Renal cortical epithelial cell (primary cell): ENCODE results near the gene MUC13. TPM values are rescaled to one million over a fixed set of nuclear protein-coding genes. Genes with fewer than 3 reads are reported as not detected.

Experiments
- DNase-seq: peaks from one replicate; pipeline ENCODE4 v3.0.0-alpha.2; 2011; ENCODE audit warnings: low read depth
- total RNA-seq: library from RNA; depleted of rRNA; stranded (reverse); fragments of >200 nt; gene quantifications from 2 replicates; pipeline ENCODE4 v1.2.3, GENCODE V29; 2014

The MUC13 gene
- total RNA-seq, 1 donor from 2014 or later = not detected

DNA sequence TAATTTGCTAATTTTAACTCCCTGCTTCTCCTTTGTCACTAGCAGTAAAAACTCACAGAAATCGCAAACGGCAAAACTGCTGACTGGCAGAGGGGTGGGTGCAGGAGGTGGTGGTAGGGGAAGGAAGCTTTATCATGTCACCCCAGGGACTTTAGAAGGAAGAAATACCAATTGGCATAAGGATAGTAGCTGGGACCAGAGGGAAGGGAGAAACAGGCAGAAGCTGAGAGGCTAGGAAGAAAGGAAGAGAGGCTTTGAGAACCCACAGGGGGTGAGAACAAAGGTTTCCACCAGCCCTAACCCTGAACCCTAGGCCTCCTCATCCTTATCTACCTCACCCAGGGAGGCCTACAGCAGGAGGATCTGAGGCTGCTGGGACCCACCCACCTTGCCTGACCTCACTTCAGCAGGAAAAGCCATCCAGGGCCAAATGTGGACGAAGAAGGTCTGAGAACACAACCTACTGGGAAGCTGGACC lies 58.1 kb downstream of the MUC13 start:
- DNase-seq = no peak

DNA sequence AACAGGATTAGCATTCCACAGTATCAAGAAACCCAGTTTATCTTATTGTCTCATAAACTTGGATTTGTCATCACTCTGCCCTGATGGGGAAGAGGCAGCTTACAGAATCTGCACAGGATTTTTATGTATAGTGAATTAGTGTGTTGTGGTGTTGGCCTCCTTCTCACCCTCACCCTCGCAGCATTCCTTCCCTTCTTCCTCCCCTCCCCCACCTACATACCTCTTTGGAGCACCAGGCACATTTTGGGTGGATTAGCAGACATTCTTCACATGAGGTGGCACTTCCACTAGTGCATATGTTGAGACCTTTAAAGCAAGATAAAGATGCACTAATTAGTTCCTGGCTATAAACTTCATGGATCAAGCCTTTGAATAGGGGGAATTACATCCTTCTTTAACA lies 61.3 kb downstream of the MUC13 start:
- no peak for DNase-seq

GRCh38 chr3:124867511-124867910 lies 67.0 kb downstream of the MUC13 start:
- no peak for DNase-seq

- DNase-seq = no peak
Measured at GRCh38 chr3:124862006-124862405, 72.5 kb downstream of the MUC13 start.

DNA sequence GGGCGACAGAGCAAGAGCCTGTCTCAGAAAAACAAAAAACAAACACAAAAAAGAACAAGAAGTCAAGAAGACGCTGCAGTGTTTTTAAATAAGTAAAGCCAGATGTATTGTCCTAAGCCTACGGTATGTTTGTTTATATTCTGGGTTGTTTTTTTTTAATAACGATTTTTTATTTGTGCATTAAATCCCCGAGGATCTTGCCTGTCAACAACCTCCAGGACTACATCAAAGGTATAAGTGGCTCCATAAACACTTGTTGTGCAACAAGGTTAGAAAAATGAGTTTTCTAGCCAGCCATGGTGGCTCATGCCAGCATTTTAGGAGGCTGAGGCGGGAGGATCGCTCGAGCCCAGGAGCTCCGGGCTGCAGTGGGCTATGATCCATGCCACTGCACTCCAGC lies 73.5 kb downstream of the MUC13 start:
- DNase-seq = no peak

DNA sequence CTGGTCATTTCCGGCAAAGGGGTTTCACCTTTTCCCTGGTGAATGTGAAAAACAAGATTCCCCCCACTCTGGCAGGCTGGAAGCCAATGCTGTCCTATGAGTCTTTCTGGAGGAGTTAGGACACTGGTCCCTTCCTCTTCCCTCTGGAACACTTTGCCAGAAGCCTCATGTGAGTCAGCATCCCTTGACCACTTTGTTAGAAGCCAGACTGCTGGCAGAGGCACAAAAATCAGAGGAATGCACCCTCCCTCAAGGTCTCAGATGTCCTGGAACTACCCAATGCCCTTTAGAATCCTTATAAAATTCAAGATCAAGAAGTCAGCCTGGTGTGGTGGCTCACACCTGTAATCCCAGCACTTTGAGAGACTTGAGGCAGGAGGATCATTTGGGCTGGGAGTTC lies 74.0 kb downstream of the MUC13 start:
- DNase-seq = peak; percentile 97

DNA sequence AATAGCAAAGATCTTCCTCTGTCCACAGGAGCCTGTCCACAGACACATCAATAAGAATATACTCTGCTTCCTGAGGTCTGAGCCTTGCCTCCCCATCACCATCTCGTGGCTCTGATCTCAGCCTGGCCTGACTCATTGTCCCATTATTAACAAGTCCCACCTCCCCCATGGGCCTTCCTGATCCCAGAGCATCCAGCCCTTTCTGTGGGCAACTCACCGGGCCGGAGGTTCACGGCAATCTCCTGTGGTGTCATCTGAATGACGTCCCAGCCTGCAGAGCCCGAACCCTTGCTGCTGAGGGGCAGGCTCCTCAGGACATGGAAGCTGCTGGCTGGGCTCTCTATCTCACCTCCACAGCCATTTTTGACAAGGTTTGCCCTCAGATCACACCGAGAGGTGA lies 75.5 kb downstream of the MUC13 start:
- DNase-seq = peak; percentile 85

DNA sequence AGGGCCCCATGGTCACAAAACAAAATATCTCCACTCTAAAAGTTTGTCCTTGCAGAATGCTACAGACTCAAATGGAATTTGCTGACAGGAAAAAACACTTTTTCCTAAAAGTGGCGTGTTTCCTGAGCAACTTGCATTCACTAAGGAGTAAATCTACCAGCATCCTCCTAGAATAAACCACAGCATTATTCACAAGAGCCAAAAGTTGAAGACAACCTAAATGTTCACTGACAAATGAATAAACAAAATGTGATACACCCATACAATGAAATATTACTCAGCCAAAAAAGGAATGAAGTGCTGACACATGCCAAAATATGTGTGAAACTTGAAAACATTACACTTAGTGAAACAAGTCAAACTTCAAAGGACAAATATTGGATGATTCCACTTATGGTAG lies 76.3 kb downstream of the MUC13 start:
- DNase-seq = no peak

- DNase-seq = no peak
Measured at GRCh38 chr3:124856677-124857076, 77.9 kb downstream of the MUC13 start.

Other genes with a start within 250 kb of the MUC13 start
- gene UMPS, start 204.3 kb downstream of the MUC13 start, total RNA-seq = 28.3 and 39.3 TPM in 2 replicates
- 142 and 304 TPM in 2 replicates for gene ITGB5, start 47.4 kb downstream of the MUC13 start, total RNA-seq
- gene HEG1, start 121.2 kb upstream of the MUC13 start, total RNA-seq = 18.1 and 97.1 TPM in 2 replicates